Measurements from ENCODE around the gene CD34. TPM values are rescaled to one million over a fixed set of nuclear protein-coding genes. Genes with fewer than 3 reads are reported as not detected.
A peak's percentile ranks its signal among the peaks of the same experiment; 100 is the strongest.
"Not testable (repeated sequence)": the region's sequence is repeated elsewhere in the genome, so short reads cannot be mapped to it uniquely, and the experiment has no call there.

Gene CD34
- total RNA-seq, 1 donor from 2014 or later: 4.3 TPM

GRCh38 chr1:207933205-207933800 is 22.4 kb upstream of the CD34 start:
- no peak for DNase-seq (ENCODE audit: low read depth)

GRCh38 chr1:207926984-207927383 is 16.1 kb upstream of the CD34 start:
- DNase-seq (ENCODE audit: low read depth): no peak

- not testable (repeated sequence) for DNase-seq (ENCODE audit: low read depth)
These were observed 15.0 kb upstream of the CD34 start for GRCh38 chr1:207925969-207926368.

GRCh38 chr1:207925210-207925609 is 14.3 kb upstream of the CD34 start:
- DNase-seq (ENCODE audit: low read depth): peak; percentile 79

GRCh38 chr1:207923561-207923960 is 12.6 kb upstream of the CD34 start:
- no peak for DNase-seq (ENCODE audit: low read depth)

- no peak for DNase-seq (ENCODE audit: low read depth)
These were observed 12.2 kb upstream of the CD34 start for GRCh38 chr1:207923121-207923520.

- peak; percentile 12 for DNase-seq (ENCODE audit: low read depth)
These were observed 11.6 kb upstream of the CD34 start for GRCh38 chr1:207922554-207922953.

GRCh38 chr1:207921321-207921720 is 10.4 kb upstream of the CD34 start:
- DNase-seq (ENCODE audit: low read depth): no peak

- no peak for DNase-seq (ENCODE audit: low read depth)
These were observed 9.6 kb upstream of the CD34 start for GRCh38 chr1:207920444-207921021.

- no peak for DNase-seq (ENCODE audit: low read depth)
These were observed 8.7 kb upstream of the CD34 start for GRCh38 chr1:207919523-207920170.

GRCh38 chr1:207918581-207918980 is 7.7 kb upstream of the CD34 start:
- DNase-seq (ENCODE audit: low read depth): no peak

- DNase-seq (ENCODE audit: low read depth): no peak
These were observed 7.1 kb upstream of the CD34 start for GRCh38 chr1:207918011-207918410.

- DNase-seq (ENCODE audit: low read depth): no peak
These were observed 6.2 kb upstream of the CD34 start for GRCh38 chr1:207917080-207917479.

- peak; percentile 5 for DNase-seq (ENCODE audit: low read depth)
These were observed 3.0 kb upstream of the CD34 start for GRCh38 chr1:207913951-207914350.

- no peak for DNase-seq (ENCODE audit: low read depth)
These were observed 1.2 kb upstream of the CD34 start for GRCh38 chr1:207911856-207912760.

- no peak for DNase-seq (ENCODE audit: low read depth)
These were observed 1.2 kb downstream of the CD34 start for GRCh38 chr1:207909687-207910086.

GRCh38 chr1:207908107-207908734 is 2.7 kb downstream of the CD34 start:
- no peak for DNase-seq (ENCODE audit: low read depth)

- no peak for DNase-seq (ENCODE audit: low read depth)
These were observed 6.5 kb downstream of the CD34 start for GRCh38 chr1:207904391-207904790.

- DNase-seq (ENCODE audit: low read depth): no peak
These were observed 7.2 kb downstream of the CD34 start for GRCh38 chr1:207903767-207904166.

GRCh38 chr1:207903053-207903452 is 7.9 kb downstream of the CD34 start:
- DNase-seq (ENCODE audit: low read depth): no peak

GRCh38 chr1:207902566-207902965 is 8.4 kb downstream of the CD34 start:
- DNase-seq (ENCODE audit: low read depth): no peak
